ENCODE results near the gene MYO16.

DNA sequence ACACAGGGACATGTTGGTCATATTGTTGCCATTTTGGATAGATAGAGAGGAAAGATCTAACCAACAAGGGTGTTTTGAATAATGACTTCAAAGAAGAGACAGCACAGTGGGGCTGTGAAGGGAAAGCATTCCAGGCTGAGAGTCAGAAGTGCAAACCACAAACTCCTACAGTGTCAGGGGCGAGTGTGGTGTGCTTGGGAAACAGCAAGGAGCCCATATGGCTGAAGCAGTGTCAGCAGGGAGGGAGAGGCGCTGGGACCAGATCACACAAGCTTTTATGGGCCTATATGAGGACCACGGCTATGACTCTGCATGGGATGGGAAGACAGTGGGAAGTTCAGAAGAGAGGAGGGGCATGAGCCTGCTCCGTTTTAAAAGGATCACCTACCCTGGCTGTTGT is 166.4 kb downstream of the MYO16 start:
- no peak for TF ChIP-seq POLR2A (IDR thresholded peaks at IDR 0.05)
- TF ChIP-seq, protein P1, sequence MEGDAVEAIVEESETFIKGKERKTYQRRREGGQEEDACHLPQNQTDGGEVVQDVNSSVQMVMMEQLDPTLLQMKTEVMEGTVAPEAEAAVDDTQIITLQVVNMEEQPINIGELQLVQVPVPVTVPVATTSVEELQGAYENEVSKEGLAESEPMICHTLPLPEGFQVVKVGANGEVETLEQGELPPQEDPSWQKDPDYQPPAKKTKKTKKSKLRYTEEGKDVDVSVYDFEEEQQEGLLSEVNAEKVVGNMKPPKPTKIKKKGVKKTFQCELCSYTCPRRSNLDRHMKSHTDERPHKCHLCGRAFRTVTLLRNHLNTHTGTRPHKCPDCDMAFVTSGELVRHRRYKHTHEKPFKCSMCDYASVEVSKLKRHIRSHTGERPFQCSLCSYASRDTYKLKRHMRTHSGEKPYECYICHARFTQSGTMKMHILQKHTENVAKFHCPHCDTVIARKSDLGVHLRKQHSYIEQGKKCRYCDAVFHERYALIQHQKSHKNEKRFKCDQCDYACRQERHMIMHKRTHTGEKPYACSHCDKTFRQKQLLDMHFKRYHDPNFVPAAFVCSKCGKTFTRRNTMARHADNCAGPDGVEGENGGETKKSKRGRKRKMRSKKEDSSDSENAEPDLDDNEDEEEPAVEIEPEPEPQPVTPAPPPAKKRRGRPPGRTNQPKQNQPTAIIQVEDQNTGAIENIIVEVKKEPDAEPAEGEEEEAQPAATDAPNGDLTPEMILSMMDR (IDR thresholded peaks at IDR 0.05): no peak
